OCI-LY1 (cell line): ENCODE results near the gene RAB6A.

Experiments used
- H2AFZ ChIP-seq: fragments of 200-600 bp; sonication (generic), shearing (Covaris generic); 2 replicates; pipeline ENCODE4 v1.6.0; 2014; ENCODE audit warnings: antibody characterized with exemption, mild to moderate bottlenecking, low read length
- H3F3A ChIP-seq: fragments of 200-600 bp; sonication (generic), shearing (Covaris generic); 2 replicates; pipeline ENCODE4 v1.6.0; 2014; ENCODE audit warnings: mild to moderate bottlenecking, antibody characterized with exemption, low read length, moderate library complexity; ENCODE audit not compliant: insufficient read depth
- H3K27ac ChIP-seq: fragments of 200-600 bp; sonication (generic); 2 replicates; pipeline ENCODE4 v1.5.1; 2014; ENCODE audit warnings: low read length, mixed run types, mild to moderate bottlenecking, low read depth; ENCODE audit not compliant: poor library complexity, severe bottlenecking
- H3K27me3 ChIP-seq: fragments of 200-600 bp; sonication (generic); 2 replicates; pipeline ENCODE4 v1.6.0; 2014; ENCODE audit warnings: antibody characterized with exemption, mild to moderate bottlenecking, low read length, moderate library complexity; ENCODE audit not compliant: insufficient read depth
- H3K36me3 ChIP-seq: fragments of 200-600 bp; sonication (generic); 2 replicates; pipeline ENCODE4 v1.6.1; 2014; ENCODE audit warnings: mild to moderate bottlenecking, antibody characterized with exemption, low read length, moderate library complexity, mixed read lengths; ENCODE audit not compliant: insufficient read depth
- H3K4me1 ChIP-seq: fragments of 200-600 bp; sonication (generic); 2 replicates; pipeline ENCODE4 v1.5.1; 2014; ENCODE audit warnings: mild to moderate bottlenecking, low read length, moderate library complexity; ENCODE audit not compliant: insufficient read depth, severe bottlenecking
- H3K4me2 ChIP-seq: fragments of 200-600 bp; sonication (generic), shearing (Covaris generic); 2 replicates; pipeline ENCODE4 v1.6.1; 2014; ENCODE audit warnings: low read length
- H3K4me3 ChIP-seq: fragments of 200-600 bp; sonication (generic); 2 replicates; pipeline ENCODE4 v1.5.1; 2014; ENCODE audit warnings: low read length, low read depth, mild to moderate bottlenecking, mixed read lengths; ENCODE audit not compliant: poor library complexity, severe bottlenecking
- H3K79me2 ChIP-seq: fragments of 200-600 bp; shearing (Covaris generic); 2 replicates; pipeline ENCODE4 v1.6.1; 2016; ENCODE audit warnings: mixed run types, low read length, mixed read lengths; ENCODE audit not compliant: insufficient read depth
- H3K9ac ChIP-seq: fragments of 200-600 bp; sonication (generic), shearing (Covaris generic); 2 replicates; pipeline ENCODE4 v1.6.1; 2014; ENCODE audit warnings: mild to moderate bottlenecking, low read length, mixed read lengths
- H3K9me2 ChIP-seq: fragments of 200-600 bp; sonication (generic), shearing (Covaris generic); 2 replicates; pipeline ENCODE4 v1.6.1; 2014; ENCODE audit warnings: low read depth, mild to moderate bottlenecking, low read length, mixed read lengths
- H3K9me3 ChIP-seq: fragments of 200-600 bp; shearing (Covaris generic); 2 replicates; pipeline ENCODE4 v1.6.1; 2014; ENCODE audit warnings: low read length, mixed read lengths
- H4K20me1 ChIP-seq: fragments of 200-600 bp; sonication (generic), shearing (Covaris generic); 2 replicates; pipeline ENCODE4 v1.6.0; 2016; ENCODE audit warnings: mild to moderate bottlenecking, low read length; ENCODE audit not compliant: insufficient read depth
- CTCF ChIP-seq: fragments of 200-600 bp; sonication (generic), shearing (Covaris generic); IDR thresholded peaks from 2 replicates; pipeline ENCODE4 v1.5.1; 2017; ENCODE audit warnings: mild to moderate bottlenecking, antibody characterized with exemption, low read length, moderate library complexity, mixed read lengths
- EZH2 ChIP-seq: fragments of 200-600 bp; sonication (generic), shearing (Covaris generic); IDR thresholded peaks from 2 replicates; pipeline ENCODE4 v1.8.0; 2017; ENCODE audit warnings: borderline replicate concordance, mixed run types, mild to moderate bottlenecking, antibody characterized with exemption, low read length, moderate library complexity, mixed read lengths

RAB6A gene

DNA sequence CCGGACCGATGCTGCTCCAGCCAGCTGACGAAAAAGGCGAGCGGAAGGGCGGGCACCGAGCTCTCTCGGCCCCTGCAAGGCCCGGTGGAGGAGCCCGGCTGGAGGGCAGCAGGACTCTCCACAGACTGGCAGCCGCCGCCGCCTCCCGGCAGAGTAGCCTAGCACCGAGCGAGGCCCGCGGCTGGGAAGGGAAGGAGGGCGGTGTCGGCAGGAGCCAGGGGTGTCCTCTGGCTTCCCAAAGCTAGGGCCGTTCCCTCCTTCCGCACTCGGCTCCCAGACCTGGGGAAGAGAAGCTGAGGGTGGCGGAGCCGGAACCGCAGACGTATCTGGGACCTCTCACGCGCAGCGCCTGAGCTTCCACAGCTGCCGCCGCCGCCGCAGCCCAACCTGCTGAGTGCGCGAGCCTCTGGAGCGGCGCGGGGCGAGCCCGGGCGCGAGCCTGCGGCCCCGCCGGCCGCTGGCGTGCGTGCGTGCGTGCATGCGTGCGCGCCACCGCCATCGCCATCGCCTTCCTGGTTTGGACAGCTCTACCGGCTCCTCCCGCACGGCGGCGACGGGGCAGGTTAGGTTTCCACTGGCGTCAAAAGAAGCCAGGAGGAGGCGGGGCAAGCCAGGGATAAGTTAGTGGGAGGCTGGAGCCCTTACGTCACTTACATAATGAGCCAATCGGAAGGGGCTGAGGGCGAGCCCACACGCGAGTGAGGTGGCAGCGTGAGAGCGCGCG, at the start of gene RAB6A:
TSS of gene RAB6A (minus strand) at position 396 of the 724 bp plus-strand sequence. CDS start 439 bp downstream, outside the sequence.
- H3K36me3 ChIP-seq = no peaks in the 10 kb centered on the region
- H3K27me3 ChIP-seq = no peaks in the 10 kb centered on the region
- TF ChIP-seq CTCF (peak; percentile 14; the same call in 1 of the 2 replicates), EZH2 (no peak)
- H4K20me1 ChIP-seq = no peaks in the 10 kb centered on the region
- peak within 1 kb of the TSS; percentile 92 for H3K9ac ChIP-seq
- no peaks in the 10 kb centered on the region for H3K9me3 ChIP-seq
- peak within 1 kb of the TSS; percentile 65; the same call in 1 of the 2 replicates for H2AFZ ChIP-seq
- peaks cover 34% of the 10 kb centered on the region for H3K79me2 ChIP-seq
- H3K9me2 ChIP-seq = no peaks in the 10 kb centered on the region
- H3K4me2 ChIP-seq = peak within 1 kb of the TSS; percentile 98
- no peaks in the 10 kb centered on the region for H3F3A ChIP-seq
- H3K4me1 ChIP-seq = peaks cover 32% of the 10 kb centered on the region
- peak within 1 kb of the TSS; percentile 97 for H3K4me3 ChIP-seq
- peak within 1 kb of the TSS; percentile 47 for H3K27ac ChIP-seq

DNA sequence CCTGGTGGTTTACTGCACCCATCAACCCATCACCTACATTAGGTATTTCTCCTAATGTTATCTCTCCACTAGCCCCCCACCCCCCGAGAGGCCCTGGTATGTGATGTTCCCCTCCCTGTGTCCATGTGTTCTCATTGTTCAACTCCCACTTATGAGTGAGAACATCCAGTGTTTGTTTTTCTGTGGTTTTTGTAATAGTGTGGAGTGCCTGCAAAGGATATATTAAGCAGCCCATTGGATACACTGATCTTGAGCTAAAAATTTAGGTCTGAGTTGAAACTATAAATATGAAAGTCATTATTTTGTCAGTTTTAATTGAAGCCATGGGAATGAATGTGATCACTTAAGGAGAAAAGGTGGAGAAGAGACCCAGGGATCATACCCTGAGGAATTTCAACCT, 49.8 kb upstream of the RAB6A start:
- no peaks in the 10 kb centered on the region for H3K9me2 ChIP-seq
- no peak overlapping the region for H2AFZ ChIP-seq
- H3K27me3 ChIP-seq = no peaks in the 10 kb centered on the region
- H3K4me2 ChIP-seq = no peak overlapping the region
- no peaks in the 10 kb centered on the region for H3K79me2 ChIP-seq
- H3K4me1 ChIP-seq = no peaks in the 10 kb centered on the region
- H3K4me3 ChIP-seq = no peak overlapping the region
- no peak overlapping the region for H3K9ac ChIP-seq
- peaks cover 33% of the 10 kb centered on the region for H3K36me3 ChIP-seq
- H3K27ac ChIP-seq = no peak overlapping the region
- H4K20me1 ChIP-seq = no peaks in the 10 kb centered on the region
- no peaks in the 10 kb centered on the region for H3F3A ChIP-seq
- no peak for TF ChIP-seq EZH2
- TF ChIP-seq CTCF = no peak
- H3K9me3 ChIP-seq = no peaks in the 10 kb centered on the region

DNA sequence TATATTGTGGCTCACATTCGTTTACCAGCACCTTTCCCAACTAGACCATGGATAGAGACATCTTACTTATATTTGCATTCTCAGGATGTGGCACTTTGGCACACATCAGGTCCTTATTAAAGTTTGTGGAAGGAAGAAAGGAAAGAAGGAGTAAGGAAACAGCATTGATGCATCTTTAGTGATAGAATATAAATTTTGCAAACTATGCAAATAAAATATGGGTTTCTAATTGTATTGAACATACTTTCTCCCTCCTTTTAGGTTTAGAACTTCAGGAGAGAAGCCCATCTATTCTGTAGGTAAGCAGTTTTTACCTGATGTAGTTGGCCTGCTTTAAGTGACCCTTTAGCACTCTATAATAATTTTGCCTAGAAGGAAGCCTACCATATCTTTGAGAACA, 47.2 kb upstream of the RAB6A start:
- H4K20me1 ChIP-seq = no peaks in the 10 kb centered on the region
- TF ChIP-seq CTCF (no peak), EZH2 (no peak)

More for the DNA sequence above, 47.2 kb upstream of the RAB6A start:
- Histone ChIP-seq H3F3A (no peaks in the 10 kb centered on the region), H3K4me3 (no peak overlapping the region), H3K9me2 (no peaks in the 10 kb centered on the region), H3K79me2 (no peaks in the 10 kb centered on the region; the same call in 1 of the 2 replicates), H3K27me3 (no peaks in the 10 kb centered on the region), H3K4me1 (no peaks in the 10 kb centered on the region), H3K36me3 (peaks cover 33% of the 10 kb centered on the region), H2AFZ (no peak overlapping the region), H3K4me2 (no peak overlapping the region), H3K9ac (no peak overlapping the region), H3K27ac (no peak overlapping the region), H3K9me3 (no peaks in the 10 kb centered on the region)
